Calu3 (cell line): ENCODE results near the gene VPS8. TPM values are rescaled to one million over a fixed set of nuclear protein-coding genes. Genes with fewer than 3 reads are reported as not detected.

Source experiments
- BruUV-seq: library from RNA; stranded (reverse); fragments of 400-500 nt; replicated peaks from 2 replicates; lab custom pipeline; 2021; lab: Mats Ljungman, UMichigan
- CTCF ChIA-PET: fragments of 300-600 bp; sonication (Branson Sonifier 250); formaldehyde crosslinking; loops from one replicate; lab custom pipeline; 2022; ENCODE audit warnings: antibody characterized with exemption; lab: Charles Lee
- DNase-seq: peaks from one replicate; pipeline ENCODE4 v3.0.0; 2022
- H3K27ac Mint-ChIP-seq: one replicate; pipeline ENCODE4 v1.8.0; 2022; ENCODE audit warnings: mixed read lengths; ENCODE audit not compliant: unreplicated experiment
- H3K27me3 Mint-ChIP-seq: one replicate; pipeline ENCODE4 v1.8.0; 2022; ENCODE audit warnings: mixed read lengths; ENCODE audit not compliant: unreplicated experiment
- H3K36me3 Mint-ChIP-seq: one replicate; pipeline ENCODE4 v1.8.0; 2022; ENCODE audit warnings: mild to moderate bottlenecking, moderate library complexity, mixed read lengths; ENCODE audit not compliant: insufficient read depth, unreplicated experiment
- H3K4me1 Mint-ChIP-seq: one replicate; pipeline ENCODE4 v1.8.0; 2022; ENCODE audit warnings: mild to moderate bottlenecking, low read depth, mixed read lengths; ENCODE audit not compliant: unreplicated experiment
- H3K4me3 Mint-ChIP-seq: one replicate; pipeline ENCODE4 v1.8.0; 2022; ENCODE audit warnings: mild to moderate bottlenecking, low read depth, moderate library complexity, mixed read lengths; ENCODE audit not compliant: unreplicated experiment
- H3K9me3 Mint-ChIP-seq: one replicate; pipeline ENCODE4 v1.8.0; 2022; ENCODE audit warnings: low read depth, mixed read lengths; ENCODE audit not compliant: unreplicated experiment
- CTCF ChIP-seq: fragments of 200-600 bp; IDR thresholded peaks from one replicate; pipeline ENCODE4 v1.8.0; 2022; ENCODE audit warnings: antibody characterized with exemption; ENCODE audit not compliant: unreplicated experiment
- intact Hi-C: fragments of 100-400 bp; cut with micrococcal nuclease; formaldehyde crosslinking; loops from one replicate; pipeline ENCODE4 v1.10.0; 2022; ENCODE audit not compliant: unreplicated experiment
- total RNA-seq: library from RNA; stranded (reverse); gene quantifications from 2 replicates; pipeline ENCODE4 v1.2.3, GENCODE V29; 2022

The VPS8 gene
- total RNA-seq, 1 experiment from 2014 or later: 62.5 TPM

GRCh38 chr3:184765730-184766074 is 46.3 kb upstream of the VPS8 start:
- no peak for DNase-seq
- H3K9me3 Mint-ChIP-seq: no peaks in the 10 kb centered on the region
- no peak overlapping the region for H3K27ac Mint-ChIP-seq
- CTCF ChIA-PET: no interaction called here
- TF ChIP-seq CTCF: no peak
- no TSS peak for BruUV-seq
- H3K4me3 Mint-ChIP-seq: no peak overlapping the region
- intact Hi-C loops: no loop called here
- no peaks in the 10 kb centered on the region for H3K4me1 Mint-ChIP-seq
- no peaks in the 10 kb centered on the region for H3K36me3 Mint-ChIP-seq
- H3K27me3 Mint-ChIP-seq: peaks cover 97% of the 10 kb centered on the region

- intact Hi-C loops: no loop called here
- no peak for TF ChIP-seq CTCF
- CTCF ChIA-PET: interaction anchor here (0.7 to 0.8 kb wide), 2 partner anchors 205 to 766 kb away, joined by 3 to 4 read pairs; partner anchors contain the start of gene EPHB3
- no peaks in the 10 kb centered on the region for H3K9me3 Mint-ChIP-seq
- H3K4me3 Mint-ChIP-seq: no peak overlapping the region
- no peak overlapping the region for H3K27ac Mint-ChIP-seq
- no peak for DNase-seq
- H3K27me3 Mint-ChIP-seq: peaks cover 97% of the 10 kb centered on the region
- H3K36me3 Mint-ChIP-seq: no peaks in the 10 kb centered on the region
- no peaks in the 10 kb centered on the region for H3K4me1 Mint-ChIP-seq
- BruUV-seq: no TSS peak
Observed at GRCh38 chr3:184766555-184767261, 45.3 kb upstream of the VPS8 start.

GRCh38 chr3:184767377-184767776 is 44.6 kb upstream of the VPS8 start:
- intact Hi-C loops: no loop called here
- CTCF ChIA-PET: no interaction called here

GRCh38 chr3:184769382-184770170 is 42.4 kb upstream of the VPS8 start:
- no peak overlapping the region for H3K4me3 Mint-ChIP-seq
- no TSS peak for BruUV-seq
- no peaks in the 10 kb centered on the region for H3K9me3 Mint-ChIP-seq
- no peak for DNase-seq
- intact Hi-C loops: no loop called here
- CTCF ChIA-PET: interaction anchor here (0.9 kb wide), 1 partner anchor 208 kb away, joined by 3 read pairs; the partner anchor contains the start of gene EPHB3
- no peak overlapping the region for H3K27ac Mint-ChIP-seq
- no peaks in the 10 kb centered on the region for H3K36me3 Mint-ChIP-seq
- no peaks in the 10 kb centered on the region for H3K4me1 Mint-ChIP-seq
- no peak for TF ChIP-seq CTCF
- H3K27me3 Mint-ChIP-seq: peaks cover 87% of the 10 kb centered on the region

More at GRCh38 chr3:184767377-184767776, 44.6 kb upstream of the VPS8 start:
- BruUV-seq: no TSS peak
- no peaks in the 10 kb centered on the region for H3K36me3 Mint-ChIP-seq
- DNase-seq: no peak
- no peaks in the 10 kb centered on the region for H3K9me3 Mint-ChIP-seq
- H3K4me1 Mint-ChIP-seq: no peaks in the 10 kb centered on the region
- peaks cover 97% of the 10 kb centered on the region for H3K27me3 Mint-ChIP-seq
- no peak overlapping the region for H3K4me3 Mint-ChIP-seq
- no peak for TF ChIP-seq CTCF
- no peak overlapping the region for H3K27ac Mint-ChIP-seq
